Psoas muscle (tissue), 8 donors: ENCODE results near the gene TJP2. TPM values are rescaled to one million over a fixed set of nuclear protein-coding genes. Genes with fewer than 3 reads are reported as not detected.

Experiments
- ATAC-seq, 4 donors: fragments of 200-7000 bp; cut with Tn5 transposase; one replicate each; pipeline ENCODE4 v1.9.1; 2020; ENCODE audit warnings: moderate library complexity in 3 of 4, mild to moderate bottlenecking in 2 of 4
- DNase-seq, 2 donors: peaks; one replicate each; pipeline ENCODE4 v3.0.0-alpha.2; 2020
- H3K27ac ChIP-seq: fragments of 200-600 bp; one replicate; pipeline ENCODE4 v1.8.0; 2022
- H3K27me3 ChIP-seq, 3 donors: fragments of 200-600 bp in 1 of 3; one replicate each; pipeline versions ENCODE4 v1.6.1 to v1.8.0; 2013 to 2022; ENCODE audit warnings: low read length in 2 of 3, mild to moderate bottlenecking in 2 of 3, moderate library complexity in 1 of 3; ENCODE audit not compliant: insufficient read depth in 3 of 3
- H3K36me3 ChIP-seq, 2 donors: fragments of 200-600 bp in 1 of 2; one replicate each; pipeline versions ENCODE4 v1.6.1 to v1.8.0; 2013 to 2022; ENCODE audit warnings: low read depth in 1 of 2, mild to moderate bottlenecking in 1 of 2, moderate library complexity in 1 of 2; ENCODE audit not compliant: insufficient read depth in 1 of 2
- H3K4me1 ChIP-seq: fragments of 200-600 bp; one replicate; pipeline ENCODE4 v1.8.0; 2022
- H3K4me3 ChIP-seq: fragments of 200-600 bp; one replicate; pipeline ENCODE4 v1.8.0; 2022; ENCODE audit warnings: mild to moderate bottlenecking
- H3K9me3 ChIP-seq: fragments of 200-600 bp; one replicate; pipeline ENCODE4 v1.8.0; 2022
- WGBS, 3 donors: extraction: QIAGEN DNeasy Blood & Tissue Kit; methylation state at CpG; one replicate each; pipeline versions ENCODE4 v1.1.6 to v1.1.7; 2013; 5-methylcytosine and 5-hydroxymethylcytosine counted together
- intact Hi-C, 2 donors: fragments of 100-400 bp; cut with DNase I; formaldehyde crosslinking; loops; one replicate each; pipeline versions ENCODE4 v1.11.0 to v1.14.2; 2022
- long read RNA-seq, 2 donors: library from polyadenylated mRNA; unstranded; transcript quantifications; one replicate each; pipeline ENCODE4 v2.0.0, GENCODE V29; 2021
- polyA plus RNA-seq, 3 donors: library from polyadenylated mRNA; stranded (reverse); fragments of 200-250 nt; gene quantifications; one replicate each; pipeline ENCODE4 v1.2.3, GENCODE V29; 2013
- total RNA-seq, 4 donors: library from RNA; stranded (reverse); fragmentation: NEBNext Ultra II Directional in 2 of 4; extraction: Animal tissue kit (Norgen Biotek cat#: 25700) in 2 of 4; gene quantifications; one replicate each; pipeline versions ENCODE4 v1.2.1 to v1.2.4, GENCODE V29; 2021 to 2023
- TF ChIP-seq, protein P1 (sequence below): fragments of 200-600 bp; IDR thresholded peaks from one replicate; pipeline ENCODE4 v1.8.0; 2022; ENCODE audit warnings: antibody characterized with exemption
- donor health status: healthy with polysubstance abuse.
- donor health status: DM: no; HTN: no; CAD: no; lungs with moderate emphysema.
- donor health status: Bipolar disorder and iron deficiency.
- donor health status: healthy.
- donor health status: DM: yes; HTN: yes; CAD: no.
- donor health status: DM: no; HTN: no; CAD: no.
- donor health status: DM: no; HTN: no; CAD: no.
- donor health status: DM: yes; HTN: yes; CAD: no.

Gene TJP2
- 10 to 100 TPM; 14.8 to 25.1 (median 19.0) TPM for total RNA-seq
- polyA plus RNA-seq: 10 to 100 TPM in 1 of 3 donors, 1 to 10 TPM in 2; 6.6 to 12.5 (median 7.9) TPM
- long read RNA-seq, donor 1, full-length matches to known transcripts: 7 of 18 reads
- long read RNA-seq, donor 1, partial matches to known transcripts: 6 of 18 reads
- long read RNA-seq, donor 1, other reads (novel, unspliced or antisense): 5 of 18 reads
- long read RNA-seq, donor 2, full-length matches to known transcripts: 3 of 25 reads
- long read RNA-seq, donor 2, partial matches to known transcripts: 12 of 25 reads
- long read RNA-seq, donor 2, other reads (novel, unspliced or antisense): 10 of 25 reads

DNA sequence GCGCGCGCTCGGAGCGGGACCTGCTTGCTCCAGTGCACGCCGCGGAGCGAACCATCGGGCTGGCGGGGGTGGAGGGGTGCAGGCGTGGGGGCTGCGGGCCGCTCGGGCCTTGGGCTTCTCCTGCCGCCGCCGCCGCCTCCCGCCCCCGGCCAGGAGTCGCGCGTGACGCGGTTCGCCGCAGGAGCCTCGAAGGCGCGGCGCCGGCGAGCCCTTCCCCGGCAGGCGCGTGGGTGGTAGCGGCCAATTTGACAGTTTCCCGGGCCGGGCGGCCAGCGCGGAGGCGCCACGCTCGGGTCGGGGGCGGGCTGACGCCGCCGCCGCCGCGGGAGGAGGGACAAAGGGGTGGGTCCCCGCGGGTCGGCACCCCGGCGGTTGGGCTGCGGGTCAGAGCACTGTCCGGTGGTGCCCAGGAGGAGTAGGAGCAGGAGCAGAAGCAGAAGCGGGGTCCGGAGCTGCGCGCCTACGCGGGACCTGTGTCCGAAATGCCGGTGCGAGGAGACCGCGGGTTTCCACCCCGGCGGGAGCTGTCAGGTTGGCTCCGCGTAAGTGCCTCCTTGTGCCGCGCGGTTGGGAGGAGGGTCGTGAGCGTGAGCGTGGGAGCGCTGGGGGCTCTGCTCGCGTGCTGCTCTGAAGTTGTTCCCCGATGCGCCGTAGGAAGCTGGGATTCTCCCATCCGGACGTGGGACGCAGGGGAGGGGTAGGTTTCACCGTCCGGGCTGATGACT, at the start of gene TJP2:
Gene TJP2 (plus strand): TSS at position 387 of the 725 bp plus-strand sequence. CDS start 96 bp downstream, at position 483.
- TF ChIP-seq, protein P1, sequence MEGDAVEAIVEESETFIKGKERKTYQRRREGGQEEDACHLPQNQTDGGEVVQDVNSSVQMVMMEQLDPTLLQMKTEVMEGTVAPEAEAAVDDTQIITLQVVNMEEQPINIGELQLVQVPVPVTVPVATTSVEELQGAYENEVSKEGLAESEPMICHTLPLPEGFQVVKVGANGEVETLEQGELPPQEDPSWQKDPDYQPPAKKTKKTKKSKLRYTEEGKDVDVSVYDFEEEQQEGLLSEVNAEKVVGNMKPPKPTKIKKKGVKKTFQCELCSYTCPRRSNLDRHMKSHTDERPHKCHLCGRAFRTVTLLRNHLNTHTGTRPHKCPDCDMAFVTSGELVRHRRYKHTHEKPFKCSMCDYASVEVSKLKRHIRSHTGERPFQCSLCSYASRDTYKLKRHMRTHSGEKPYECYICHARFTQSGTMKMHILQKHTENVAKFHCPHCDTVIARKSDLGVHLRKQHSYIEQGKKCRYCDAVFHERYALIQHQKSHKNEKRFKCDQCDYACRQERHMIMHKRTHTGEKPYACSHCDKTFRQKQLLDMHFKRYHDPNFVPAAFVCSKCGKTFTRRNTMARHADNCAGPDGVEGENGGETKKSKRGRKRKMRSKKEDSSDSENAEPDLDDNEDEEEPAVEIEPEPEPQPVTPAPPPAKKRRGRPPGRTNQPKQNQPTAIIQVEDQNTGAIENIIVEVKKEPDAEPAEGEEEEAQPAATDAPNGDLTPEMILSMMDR: no peak
- peaks cover 16% of the 10 kb centered on the region for H3K4me1 ChIP-seq
- 0 to 1% (median 1%) methylated on average over 48 to 93 of the region's 93 CpGs for WGBS, 3 donors
- DNase-seq (peak; percentile 82 to 90), ATAC-seq (peak; percentile 77 to 86 (median 82))
- H3K4me3 ChIP-seq: peak within 1 kb of the TSS; percentile 93
- intact Hi-C loops: no loop called here
- peak within 1 kb of the TSS; percentile 95 for H3K27ac ChIP-seq
- no peaks in the 10 kb centered on the region for H3K36me3 ChIP-seq
- no peaks in the 10 kb centered on the region for H3K9me3 ChIP-seq
- no peaks in the 10 kb centered on the region for H3K27me3 ChIP-seq

DNA sequence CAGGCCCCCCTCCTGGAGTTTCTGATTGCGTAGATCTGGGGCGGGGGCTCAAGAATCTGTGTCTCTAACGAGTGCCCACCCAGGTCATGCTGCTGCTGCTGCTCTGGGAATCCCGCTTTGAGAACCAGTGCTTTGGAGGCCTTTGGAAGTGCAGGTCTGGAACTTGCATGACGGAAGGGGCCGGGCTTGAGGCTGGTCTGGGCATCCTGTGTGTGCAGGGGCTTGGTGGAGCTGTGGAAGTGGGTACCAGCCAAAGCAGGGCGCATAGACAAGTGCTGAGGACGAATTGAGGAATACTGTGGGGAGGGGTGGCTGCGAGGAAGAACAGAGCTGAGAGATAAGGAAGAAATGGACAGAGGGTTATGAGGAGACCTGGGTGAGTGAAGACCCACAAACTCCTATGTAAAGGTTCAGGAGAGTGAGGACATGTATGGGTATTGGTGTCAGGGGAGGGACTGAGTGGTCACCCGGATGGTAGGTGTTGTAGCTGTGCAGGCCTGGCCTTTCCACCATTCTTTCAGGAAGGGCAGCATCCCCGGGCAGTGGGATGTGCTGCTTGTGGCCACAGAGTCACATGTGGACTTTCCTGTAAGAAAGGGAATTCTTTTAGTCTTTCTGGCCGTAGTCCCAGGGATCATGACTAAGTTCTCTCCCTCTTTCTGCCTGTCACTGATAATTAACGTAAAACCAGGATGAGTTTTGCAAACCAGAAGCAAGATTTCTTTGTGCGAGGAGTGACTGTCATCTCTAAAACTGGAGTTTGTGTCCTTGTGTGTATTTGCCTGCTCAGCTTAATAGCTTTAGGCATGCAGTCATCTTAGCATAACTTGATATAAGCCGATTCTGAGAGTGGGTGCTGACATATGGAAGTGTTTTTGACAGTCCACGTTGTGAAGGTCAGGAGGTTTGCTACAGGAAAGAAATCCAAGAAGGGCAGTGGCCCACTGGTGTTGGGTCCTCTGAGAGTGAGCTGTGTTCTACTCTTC, 43.3 kb upstream of the TJP2 start:
- Histone ChIP-seq H3K9me3 (no peaks in the 10 kb centered on the region), H3K27ac (no peak overlapping the region), H3K36me3 (no peaks in the 10 kb centered on the region), H3K4me1 (no peaks in the 10 kb centered on the region), H3K27me3 (no peaks in the 10 kb centered on the region), H3K4me3 (no peak overlapping the region)
- DNase-seq (no peak), ATAC-seq (peak in 1 of 4 donors; percentile 16)
- intact Hi-C loops: no loop called here
- TF ChIP-seq, protein P1: no peak
- WGBS, 3 donors: 75 to 79% (median 75%) methylated on average over 16 of the region's 16 CpGs

DNA sequence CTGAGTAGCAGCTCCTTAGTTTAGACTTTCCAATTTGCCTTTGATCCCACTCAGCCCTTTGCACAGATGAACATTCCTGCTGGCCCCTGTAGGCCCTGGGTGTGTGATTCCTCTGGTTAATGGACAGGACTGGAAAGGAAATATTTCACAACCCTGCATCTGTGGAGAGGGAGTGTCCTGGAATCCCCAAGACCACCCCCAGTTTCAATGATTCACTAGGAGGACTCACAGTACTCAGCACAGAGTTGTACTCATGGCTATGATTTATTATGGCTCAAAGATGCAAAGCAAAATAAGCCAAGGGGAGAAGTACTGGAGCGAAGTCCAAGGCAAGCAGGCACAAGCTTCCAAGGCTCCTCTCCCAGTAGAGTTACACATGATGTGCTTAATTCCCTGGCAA, 42.4 kb upstream of the TJP2 start:
- 32 to 58% (median 38%) methylated on average over 1 of the region's 1 CpG for WGBS, 3 donors
- Histone ChIP-seq H3K9me3 (no peaks in the 10 kb centered on the region), H3K4me3 (no peak overlapping the region), H3K36me3 (no peaks in the 10 kb centered on the region), H3K27me3 (no peaks in the 10 kb centered on the region), H3K4me1 (no peaks in the 10 kb centered on the region), H3K27ac (no peak overlapping the region)
- TF ChIP-seq, protein P1: no peak
- ATAC-seq (peak; percentile 65 to 87 (median 82)), DNase-seq (peak; percentile 30 to 58)
- intact Hi-C loops: no loop called here

DNA sequence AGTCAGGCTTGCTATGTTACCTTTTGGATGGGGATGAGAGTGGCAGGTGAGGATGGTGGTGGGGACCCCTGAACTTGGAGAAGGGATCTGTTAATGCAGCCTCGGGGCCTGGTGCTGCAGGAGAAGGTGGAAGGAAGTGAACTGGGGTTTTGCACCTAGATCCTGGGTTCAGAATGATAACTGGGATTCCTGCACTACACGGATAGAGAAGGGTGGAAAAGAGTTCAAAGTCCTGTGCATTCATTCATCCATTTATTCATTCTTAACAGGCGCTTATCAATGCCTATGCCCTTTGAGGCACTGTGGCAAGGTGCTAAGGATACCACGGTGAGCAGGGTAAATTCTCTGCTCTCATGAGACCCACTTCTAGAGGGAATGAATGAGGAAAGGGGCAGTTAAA, 41.7 kb upstream of the TJP2 start:
- 89 to 96% (median 92%) methylated on average over 4 of the region's 4 CpGs for WGBS, 3 donors
- H3K4me3 ChIP-seq: no peak overlapping the region
- no peaks in the 10 kb centered on the region for H3K9me3 ChIP-seq
- H3K27me3 ChIP-seq: no peaks in the 10 kb centered on the region
- DNase-seq (no peak), ATAC-seq (no peak)
- no peaks in the 10 kb centered on the region for H3K4me1 ChIP-seq
- TF ChIP-seq, protein P1: no peak
- intact Hi-C loops: no loop called here
- no peaks in the 10 kb centered on the region for H3K36me3 ChIP-seq
- no peak overlapping the region for H3K27ac ChIP-seq
